NCI-H1105 treated with DMSO at 0.1 percent for 48 hours (cell line): ENCODE measurements around the gene SMDT1.
"Not testable (repeated sequence)": the region's sequence is repeated elsewhere in the genome, so short reads cannot be mapped to it uniquely, and the experiment has no call there.

Experiments
- DNase-seq: peaks from one replicate; lab custom pipeline; 2025; lab: John Stamatoyannopoulos, UW

The SMDT1 gene

DNA sequence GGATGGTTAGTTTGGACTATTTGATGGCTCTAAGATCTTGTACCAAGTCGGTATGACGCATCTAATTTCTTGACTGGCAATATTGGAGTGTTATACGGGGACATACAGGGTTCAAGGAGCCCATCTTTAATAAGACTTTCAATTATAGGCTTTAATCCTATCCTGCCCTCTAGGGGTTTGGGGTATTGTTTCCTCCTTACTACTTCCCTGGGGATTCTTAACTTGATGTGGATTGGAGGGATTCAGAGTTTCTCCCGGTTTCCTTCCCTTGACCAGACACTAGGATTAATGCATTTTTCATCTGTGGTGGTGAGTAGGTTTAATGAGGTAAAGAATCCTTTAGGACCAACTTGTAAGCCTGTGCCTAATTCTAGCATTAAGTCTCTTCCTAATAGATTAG lies 32.3 kb downstream of the SMDT1 start:
- DNase-seq = no peak

DNA sequence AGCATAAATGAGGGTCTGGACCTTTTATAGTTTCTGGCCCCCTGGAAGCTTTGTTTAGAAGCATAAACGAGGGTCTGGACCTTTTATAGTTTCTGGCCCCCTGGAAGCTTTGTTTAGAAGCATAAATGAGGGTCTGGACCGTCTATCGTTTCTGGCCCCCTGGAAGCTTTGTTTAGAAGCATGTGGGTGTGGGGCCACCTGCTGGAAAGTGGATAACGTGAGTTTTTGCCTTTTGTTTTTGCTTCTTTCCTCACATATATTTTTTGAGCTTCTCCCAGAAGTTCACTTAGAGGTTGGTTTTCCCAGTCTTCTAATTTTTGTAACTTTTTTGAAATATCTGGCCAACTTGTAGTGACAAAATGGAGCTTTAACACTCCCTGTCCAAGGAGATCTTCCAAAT lies 33.3 kb downstream of the SMDT1 start:
- DNase-seq = not testable (repeated sequence)

DNA sequence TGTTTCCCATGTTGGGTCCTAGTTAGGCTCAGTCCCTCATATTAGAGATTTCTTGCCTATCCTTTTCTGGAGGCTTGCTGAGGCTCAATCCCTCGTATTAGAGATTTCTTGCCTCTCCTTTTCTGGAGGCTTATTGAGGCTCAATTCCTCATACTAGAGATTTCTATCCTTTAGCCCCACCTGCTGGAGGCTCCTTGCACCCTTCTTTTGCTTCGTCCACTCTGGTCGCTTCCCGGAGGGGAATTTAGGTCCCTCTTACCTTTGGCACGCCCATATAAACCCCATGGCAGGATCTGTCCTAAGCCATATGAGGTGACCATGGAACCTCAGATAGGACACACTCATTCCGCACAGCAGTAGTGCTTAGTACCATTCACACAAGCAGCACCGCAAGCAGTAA lies 35.2 kb downstream of the SMDT1 start:
- DNase-seq = no peak

DNA sequence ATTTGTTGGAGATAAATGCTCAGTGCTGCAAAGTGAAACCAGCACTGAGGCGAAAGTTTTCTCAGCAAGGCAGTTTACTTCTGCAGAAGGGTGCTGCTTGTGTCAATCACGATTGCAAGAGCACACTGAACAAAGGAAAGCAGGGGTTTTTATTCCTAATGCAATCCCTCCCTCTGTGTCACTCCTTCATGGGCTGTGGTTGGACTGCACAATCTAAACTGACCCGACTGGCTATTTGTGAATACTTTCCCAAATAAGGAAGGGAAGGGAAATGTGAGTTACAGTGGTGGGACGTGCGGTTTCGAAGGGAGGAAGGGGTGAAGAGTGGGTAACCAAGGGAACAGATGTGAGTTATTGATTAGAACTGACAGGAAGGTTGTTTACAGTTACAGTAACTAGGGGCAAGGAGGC lies 35.9 kb downstream of the SMDT1 start:
- not testable (repeated sequence) for DNase-seq

DNA sequence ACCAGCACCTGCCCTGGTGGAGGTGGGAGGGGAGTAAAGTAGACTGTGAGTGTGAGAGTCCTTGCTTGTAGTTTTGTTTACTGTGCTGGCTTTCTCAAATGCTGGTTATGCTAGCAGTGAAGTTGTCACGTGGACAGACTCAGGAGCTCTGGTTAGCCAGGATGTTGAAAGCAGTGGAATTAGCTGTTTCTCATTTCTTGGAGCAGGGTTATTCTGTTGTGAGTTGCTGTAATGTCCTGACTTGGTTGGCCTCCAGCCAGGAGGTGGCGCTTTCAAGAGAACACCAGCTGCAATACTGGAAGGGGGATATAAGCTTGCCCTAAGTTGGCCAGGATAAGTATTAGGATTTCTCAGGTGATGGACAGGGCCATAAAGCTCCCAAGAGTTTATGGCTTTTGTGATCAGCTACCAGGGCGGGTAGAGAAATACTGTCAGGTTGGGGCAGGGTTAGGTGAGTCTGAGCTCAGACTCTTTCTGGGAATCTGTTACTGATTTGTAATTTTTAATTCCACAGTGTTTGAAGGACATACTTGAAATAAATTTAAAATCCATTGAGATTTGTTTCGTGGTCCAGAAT lies 37.4 kb downstream of the SMDT1 start:
- DNase-seq = no peak

DNA sequence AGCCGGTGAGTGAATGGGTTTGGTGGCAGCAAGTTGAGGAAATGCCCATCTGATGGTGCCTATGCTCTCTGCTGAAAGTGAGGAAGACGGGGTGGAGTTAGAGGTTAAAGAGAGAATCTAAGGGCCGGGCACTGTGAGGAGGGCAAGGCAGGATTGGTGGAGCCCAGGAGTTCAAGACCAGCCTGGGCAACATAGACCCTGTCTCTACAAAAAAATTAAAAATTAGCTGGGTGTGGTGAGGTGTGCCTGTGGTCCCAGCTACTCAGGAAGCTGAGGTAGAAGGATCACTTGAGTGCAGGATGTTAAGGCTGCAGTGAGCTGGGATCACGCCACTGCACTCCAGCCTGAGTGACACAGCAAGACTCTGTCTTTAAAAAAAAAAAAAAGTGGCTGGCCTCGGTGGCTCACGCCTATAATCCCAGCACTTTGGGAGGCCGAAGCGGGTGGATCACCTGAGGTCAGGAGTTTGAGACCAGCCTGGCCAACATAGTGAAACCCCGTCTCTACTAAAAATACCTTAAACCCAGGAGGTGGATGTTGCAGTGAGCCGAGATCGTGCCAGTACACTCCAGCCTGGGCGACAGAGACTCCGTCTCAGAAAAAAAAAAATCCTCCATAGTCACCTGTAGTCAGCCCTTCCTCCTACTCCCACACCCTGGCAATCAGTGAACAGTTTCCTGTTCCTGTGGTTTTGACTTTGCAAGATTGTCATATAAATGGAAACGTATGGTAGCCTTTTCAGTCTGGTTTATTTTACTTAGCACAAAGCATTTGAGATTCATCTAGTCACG lies 40.9 kb downstream of the SMDT1 start:
- not testable (repeated sequence) for DNase-seq

DNA sequence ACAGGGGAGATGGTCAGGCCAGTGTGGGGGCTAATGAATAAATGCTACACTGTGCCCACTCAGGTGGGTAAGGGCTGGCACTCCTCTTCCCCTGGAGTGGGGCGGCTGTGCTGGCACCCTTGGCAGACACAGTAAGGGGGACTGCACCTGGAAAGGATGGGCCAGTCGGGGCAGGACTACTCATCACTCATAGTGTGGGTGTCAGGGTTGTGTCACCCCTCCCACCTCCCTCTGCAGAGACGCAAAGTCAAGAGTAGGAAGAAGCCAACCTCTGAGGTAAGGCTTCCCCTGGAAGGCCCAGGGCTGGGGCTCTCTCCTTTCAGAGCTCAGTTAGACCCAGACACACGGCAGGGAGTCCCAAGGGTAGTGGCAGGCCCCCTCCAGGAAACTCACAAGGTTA lies 44.0 kb downstream of the SMDT1 start:
- DNase-seq = not testable (repeated sequence)

DNA sequence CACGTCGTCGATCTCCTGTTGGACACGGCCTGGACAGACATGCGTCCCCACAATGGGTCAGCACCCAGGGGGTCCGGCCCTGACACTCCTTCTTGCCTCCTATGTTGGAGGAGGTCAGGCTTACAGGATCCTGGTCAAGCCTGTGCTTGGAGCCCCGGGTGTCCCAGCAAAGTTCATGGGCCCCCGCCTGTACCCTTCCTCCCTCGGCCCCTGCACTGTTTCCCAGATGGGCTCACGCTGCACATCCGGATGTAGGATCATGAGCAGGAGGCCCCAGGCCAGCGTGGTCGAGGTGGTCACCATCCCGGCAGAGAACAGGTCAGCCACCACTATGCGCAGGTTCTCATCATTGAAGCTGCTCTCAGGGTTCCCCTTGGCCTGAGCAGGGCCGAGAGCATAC lies 48.1 kb downstream of the SMDT1 start:
- no peak for DNase-seq

DNA sequence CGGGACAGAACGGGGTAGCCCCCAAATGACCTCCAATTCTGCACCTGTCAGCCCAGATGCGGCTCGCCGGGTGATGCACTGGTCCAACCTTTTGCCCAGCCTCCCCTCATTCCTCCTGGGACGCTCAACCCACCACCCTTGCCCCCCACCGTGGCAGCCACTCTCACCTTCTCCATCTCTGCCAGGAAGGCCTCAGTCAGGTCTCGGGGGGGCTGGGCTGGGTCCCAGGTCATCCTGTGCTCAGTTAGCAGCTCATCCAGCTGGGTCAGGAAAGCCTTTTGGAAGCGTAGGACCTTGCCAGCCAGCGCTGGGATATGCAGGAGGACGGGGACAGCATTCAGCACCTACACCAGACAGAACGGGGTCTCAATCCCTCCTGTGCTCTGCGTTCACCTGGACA lies 48.5 kb downstream of the SMDT1 start:
- not testable (repeated sequence) for DNase-seq

DNA sequence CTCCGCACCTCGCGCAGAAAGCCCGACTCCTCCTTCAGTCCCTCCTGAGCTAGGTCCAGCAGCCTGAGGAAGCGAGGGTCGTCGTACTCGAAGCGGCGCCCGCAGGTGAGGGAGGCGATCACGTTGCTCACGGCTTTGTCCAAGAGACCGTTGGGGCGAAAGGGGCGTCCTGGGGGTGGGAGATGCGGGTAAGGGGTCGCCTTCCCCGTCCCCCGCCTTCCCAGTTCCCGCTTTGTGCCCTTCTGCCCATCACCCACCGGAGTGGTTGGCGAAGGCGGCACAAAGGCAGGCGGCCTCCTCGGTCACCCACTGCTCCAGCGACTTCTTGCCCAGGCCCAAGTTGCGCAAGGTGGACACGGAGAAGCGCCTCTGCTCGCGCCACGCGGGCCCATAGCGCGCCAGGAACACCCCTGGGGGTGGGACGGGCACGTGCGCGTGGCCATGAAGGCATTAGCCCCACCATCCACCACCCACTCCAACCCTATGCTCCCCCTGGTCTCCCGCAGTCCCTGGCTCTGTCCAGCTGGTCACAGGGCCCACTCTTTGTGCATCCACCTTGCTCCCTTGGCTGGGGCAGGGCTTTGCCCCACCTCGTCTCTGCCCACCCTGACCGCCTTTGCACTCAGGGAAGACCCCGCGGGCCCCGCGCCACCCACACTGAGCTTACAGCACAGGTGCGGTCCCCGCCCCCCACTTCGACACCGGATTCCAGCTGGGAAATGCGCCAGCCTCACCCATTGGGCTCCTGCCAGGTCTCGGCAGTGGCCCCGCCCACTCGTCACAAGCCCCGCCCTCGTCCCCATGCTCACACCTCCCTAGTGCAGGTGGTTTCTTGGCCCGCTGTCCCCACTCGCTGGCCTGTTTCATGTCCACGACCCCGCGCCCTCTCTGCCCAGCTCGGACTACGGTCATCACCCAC lies 49.5 kb downstream of the SMDT1 start:
- DNase-seq = peak; percentile 73

DNA sequence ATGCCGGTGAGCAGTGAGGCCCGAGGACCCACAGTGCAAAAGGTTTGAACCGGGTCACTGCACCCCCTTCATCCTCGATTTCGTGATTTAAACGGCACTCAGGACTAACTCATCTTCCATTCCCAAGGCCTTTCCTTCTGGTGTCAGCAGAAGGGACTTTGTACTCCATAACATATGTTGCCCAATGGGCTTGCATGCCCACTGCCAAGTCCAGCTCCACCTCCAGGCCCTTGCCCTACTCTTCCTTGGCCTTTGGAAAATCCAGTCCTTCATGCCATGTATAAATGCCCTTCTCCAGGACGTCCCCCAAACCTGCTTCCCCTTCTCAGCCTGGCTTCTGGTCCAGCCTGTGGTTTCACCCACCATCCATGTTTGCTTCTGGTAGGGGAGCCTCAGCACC lies 50.7 kb downstream of the SMDT1 start:
- not testable (repeated sequence) for DNase-seq

DNA sequence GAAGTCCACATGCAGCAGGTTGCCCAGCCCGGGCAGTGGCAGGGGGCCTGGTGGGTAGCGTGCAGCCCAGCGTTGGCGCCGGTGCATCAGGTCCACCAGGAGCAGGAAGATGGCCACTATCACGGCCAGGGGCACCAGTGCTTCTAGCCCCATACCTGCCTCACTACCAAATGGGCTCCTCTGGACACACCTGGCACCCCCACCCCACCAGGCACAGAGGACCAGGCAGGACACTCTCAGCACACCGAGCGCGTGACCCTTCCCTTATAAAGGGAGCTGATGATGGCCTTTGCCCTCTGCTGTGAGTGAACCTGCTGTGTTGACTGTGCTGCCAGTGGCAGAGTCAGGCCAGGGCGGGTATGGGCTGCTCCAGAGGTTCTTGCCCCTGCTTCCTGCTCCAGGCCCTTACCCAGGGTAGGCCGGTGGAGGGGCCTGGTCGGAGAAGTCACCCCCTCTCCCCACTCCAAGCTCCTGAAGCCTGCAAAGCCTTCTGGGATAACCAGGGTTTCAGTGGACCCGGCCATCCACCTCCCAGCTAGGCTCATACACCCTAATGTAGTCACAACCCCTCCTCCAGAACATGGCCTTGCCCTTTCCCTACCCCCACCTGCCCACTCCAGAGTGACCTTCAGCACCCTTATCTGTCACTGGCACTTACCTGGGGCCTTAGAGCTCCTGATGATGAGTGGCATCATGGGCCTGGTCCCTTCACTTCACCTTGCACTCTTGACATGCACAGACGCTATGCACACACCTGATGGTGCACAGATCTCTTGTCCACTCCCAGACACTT lies 51.3 kb downstream of the SMDT1 start, which contains the start of gene CYP2D6:
CYP2D6 (minus strand) TSS at position 172 of the 793 bp plus-strand sequence; CDS start at position 153, 19 bp downstream.
- not testable (repeated sequence) for DNase-seq

DNA sequence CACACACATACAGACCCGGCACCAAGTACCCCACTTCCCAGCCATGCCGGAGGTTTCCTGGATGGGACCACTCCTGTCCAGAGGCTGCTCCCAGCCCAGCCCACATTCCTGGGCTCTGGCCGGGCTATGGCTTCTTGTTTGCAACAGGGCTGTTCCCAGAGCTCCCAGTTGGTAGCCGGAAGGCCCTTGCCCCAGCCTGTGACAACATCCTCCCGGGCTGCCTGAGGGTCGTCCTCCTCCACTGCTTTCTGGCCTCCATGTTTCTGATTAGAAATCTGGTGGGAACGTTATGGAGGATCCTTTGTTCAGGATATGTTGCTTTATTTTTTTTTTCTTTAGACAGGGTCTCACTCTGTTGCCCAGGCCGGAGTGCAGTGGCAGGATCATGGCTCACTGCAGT lies 52.1 kb downstream of the SMDT1 start:
- no peak for DNase-seq

DNA sequence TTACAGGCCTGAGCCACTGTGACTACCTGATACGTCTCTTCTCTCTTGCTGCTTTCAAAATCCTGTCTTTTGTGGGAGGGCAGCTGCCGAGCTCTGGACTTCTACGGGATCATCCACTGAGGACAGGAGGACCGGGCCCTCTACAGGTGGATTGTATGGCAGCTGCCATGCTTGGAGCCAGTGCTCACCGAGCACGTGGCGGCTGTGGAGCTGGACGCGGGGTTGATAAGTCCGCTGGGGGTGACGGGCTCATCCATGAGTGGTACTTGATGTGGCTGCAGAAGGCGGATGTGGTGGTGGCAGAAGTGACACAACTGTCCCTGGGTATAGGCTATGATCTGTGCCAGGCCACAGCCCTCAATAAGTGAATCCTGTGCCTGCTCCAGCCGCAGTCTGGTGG lies 53.0 kb downstream of the SMDT1 start:
- DNase-seq = no peak
